Spleen (tissue), 11 donors: ENCODE results near the gene RAB40C. TPM values are rescaled to one million over a fixed set of nuclear protein-coding genes. Genes with fewer than 3 reads are reported as not detected.

ENCODE experiments used
- DNase-seq: peaks from one replicate; pipeline ENCODE4 v3.0.0-alpha.2; 2020
- H3K27ac ChIP-seq, 8 donors: fragments of 200-600 bp; sonication (generic) in 7 of 8; 1 replicate in 4 of 8; 2 replicates in 4 of 8; pipeline versions ENCODE4 v1.5.0 to v1.8.0; 2016 to 2021; ENCODE audit warnings: inconsistent platforms in 4 of 8, mild to moderate bottlenecking in 4 of 8, moderate library complexity in 1 of 8
- H3K27me3 ChIP-seq, 7 donors: fragments of 200-600 bp; sonication (generic) in 6 of 7; replicated peaks in 1 of 7; 1 replicate in 4 of 7; 2 replicates in 3 of 7; pipeline versions ENCODE4 v1.5.0 to v1.8.0; 2016 to 2021; ENCODE audit warnings: inconsistent platforms in 3 of 7, mild to moderate bottlenecking in 1 of 7
- H3K36me3 ChIP-seq, 6 donors: fragments of 200-600 bp; sonication (generic) in 5 of 6; 1 replicate in 4 of 6; 2 replicates in 2 of 6; pipeline versions ENCODE4 v1.5.0 to v1.8.0; 2016 to 2021; ENCODE audit warnings: inconsistent platforms in 2 of 6
- H3K4me1 ChIP-seq, 6 donors: fragments of 200-600 bp; sonication (generic) in 5 of 6; 1 replicate in 3 of 6; 2 replicates in 3 of 6; pipeline versions ENCODE4 v1.5.0 to v1.8.0; 2016 to 2021; ENCODE audit warnings: inconsistent platforms in 3 of 6
- H3K4me3 ChIP-seq, 8 donors: fragments of 200-600 bp; sonication (generic) in 7 of 8; 1 replicate in 4 of 8; 2 replicates in 4 of 8; pipeline versions ENCODE4 v1.5.0 to v1.8.0; 2016 to 2021; ENCODE audit warnings: inconsistent platforms in 4 of 8, mild to moderate bottlenecking in 4 of 8, moderate library complexity in 2 of 8
- H3K9me3 ChIP-seq, 8 donors: fragments of 200-600 bp; sonication (generic) in 7 of 8; 1 replicate in 4 of 8; 2 replicates in 4 of 8; pipeline versions ENCODE4 v1.5.0 to v1.8.0; 2016 to 2021; ENCODE audit warnings: inconsistent platforms in 4 of 8
- CTCF ChIP-seq, 11 experiments: fragments of 200-600 bp in 7 of 11; fragments of 450-650 bp in 4 of 11; sonication (generic) in 4 of 11; IDR thresholded peaks in 8 of 11; conservative IDR thresholded peaks in 3 of 11; 1 replicate in 7 of 11; 2 replicates in 4 of 11; pipeline versions ENCODE4 v1.4.0 to v1.8.0; 2016 to 2021; ENCODE audit warnings: antibody characterized with exemption in 11 of 11, inconsistent platforms in 4 of 11, mild to moderate bottlenecking in 1 of 11
- POLR2A ChIP-seq, 3 donors: fragments of 450-650 bp; IDR thresholded peaks; one replicate each; pipeline ENCODE4 v1.5.1; 2017; ENCODE audit warnings: antibody characterized with exemption in 3 of 3, mild to moderate bottlenecking in 1 of 3
- POLR2AphosphoS5 ChIP-seq, 3 donors: sonication (generic); formaldehyde crosslinking; IDR thresholded peaks; one replicate each; pipeline ENCODE4 v1.5.1; 2017; ENCODE audit warnings: antibody characterized with exemption in 3 of 3
- WGBS, 5 donors: extraction: QIAGEN DNeasy Blood & Tissue Kit in 3 of 5; methylation state at CpG; one replicate each; pipeline versions ENCODE4 v1.1.5 to v1.1.7; 2013 to 2018; 5-methylcytosine and 5-hydroxymethylcytosine counted together
- intact Hi-C: fragments of 100-400 bp; cut with DNase I; formaldehyde crosslinking; loops from one replicate; pipeline ENCODE4 v1.15.0; 2023; ENCODE audit warnings: low total_unique reads
- polyA plus RNA-seq, 3 donors: library from polyadenylated mRNA; stranded (reverse); fragments of 200-250 nt; gene quantifications; one replicate each; pipeline ENCODE4 v1.2.1, GENCODE V29; 2013
- total RNA-seq, 7 donors: library from RNA; depleted of rRNA in 3 of 7; stranded (reverse); fragments of >200 nt in 3 of 7; fragmentation: NEBNext Ultra II Directional in 4 of 7; extraction: Animal tissue kit (Norgen Biotek cat#: 25700) in 4 of 7; gene quantifications; one replicate each; pipeline versions ENCODE4 v1.1.0 to v1.2.1, GENCODE V29; 2016 to 2021
- donor health status: healthy with polysubstance abuse.
- donor health status: DM: no; HTN: no; CAD: no; lungs with moderate emphysema.
- donor health status: DM: no; HTN: no; CAD: no.
- donor health status: Bipolar disorder and iron deficiency.
- donor health status: healthy.
- donor health status: DM: no; HTN: no; CAD: no.
- donor health status: DM: yes; HTN: yes; CAD: no.

Gene RAB40C
- total and polyA plus RNA-seq, 10 donors, result 8.1 to 21.6 (median 15.2) TPM

- 89 to 94% (median 91%) methylated on average over 26 to 41 of the region's 41 CpGs for WGBS, 5 donors
- no peak for DNase-seq
- Histone ChIP-seq H3K27ac (no peak overlapping the region), H3K4me3 (no peak overlapping the region), H3K4me1 (no peaks in the 10 kb centered on the region), H3K9me3 (no peaks in the 10 kb centered on the region), H3K36me3 (peaks cover 0 to 56% (median 13%) of the 10 kb centered on the region in 6 donors), H3K27me3 (no peaks in the 10 kb centered on the region)
- TF ChIP-seq POLR2AphosphoS5 (IDR thresholded peaks at IDR 0.05) (no peak), POLR2A (IDR thresholded peaks at IDR 0.05) (no peak), CTCF (IDR thresholded peaks at IDR 0.05 in 8 of 11, conservative IDR thresholded peaks at IDR 0.05 in 3 of 11) (no peak)
- intact Hi-C loops, result no loop called here
Measured at GRCh38 chr16:620700-621525, 31.0 kb downstream of the RAB40C start.

- Histone ChIP-seq H3K36me3 (peaks cover 0 to 61% (median 19%) of the 10 kb centered on the region in 6 donors), H3K4me1 (no peaks in the 10 kb centered on the region), H3K9me3 (no peaks in the 10 kb centered on the region), H3K27me3 (no peaks in the 10 kb centered on the region), H3K27ac (no peak overlapping the region), H3K4me3 (no peak overlapping the region)
- 81 to 92% (median 88%) methylated on average over 13 to 21 of the region's 21 CpGs for WGBS, 5 donors
- TF ChIP-seq CTCF (IDR thresholded peaks at IDR 0.05 in 8 of 11, conservative IDR thresholded peaks at IDR 0.05 in 3 of 11), result no peak
- no peak for TF ChIP-seq POLR2A (IDR thresholded peaks at IDR 0.05)
- no peak for TF ChIP-seq POLR2AphosphoS5 (IDR thresholded peaks at IDR 0.05)
- intact Hi-C loops, result no loop called here
- DNase-seq, result no peak
Measured at GRCh38 chr16:621526-622105, 31.8 kb downstream of the RAB40C start.

GRCh38 chr16:622920-623280 is 33.0 kb downstream of the RAB40C start:
- H3K27ac ChIP-seq, result peak overlapping the region in 5 of 8 donors; percentile 1 to 24 (median 21)
- H3K9me3 ChIP-seq, result no peaks in the 10 kb centered on the region
- H3K4me3 ChIP-seq, result no peak overlapping the region
- intact Hi-C loops, result no loop called here
- TF ChIP-seq POLR2A (IDR thresholded peaks at IDR 0.05) (no peak), POLR2AphosphoS5 (IDR thresholded peaks at IDR 0.05) (peak in 1 of 3 donors; percentile 15), CTCF (IDR thresholded peaks at IDR 0.05 in 8 of 11, conservative IDR thresholded peaks at IDR 0.05 in 3 of 11) (no peak)
- H3K36me3 ChIP-seq, result peaks cover 0 to 61% (median 26%) of the 10 kb centered on the region in 6 donors
- H3K27me3 ChIP-seq, result no peaks in the 10 kb centered on the region
- 85 to 94% (median 91%) methylated on average over 17 of the region's 17 CpGs for whole genome bisulfite sequencing, 5 donors
- peak; percentile 60 for DNase-seq
- H3K4me1 ChIP-seq, result no peaks in the 10 kb centered on the region

GRCh38 chr16:624526-625070 is 34.7 kb downstream of the RAB40C start:
- WGBS, 5 donors, result 82 to 94% (median 89%) methylated on average over 9 to 10 of the region's 10 CpGs
- H3K27ac ChIP-seq, result no peak overlapping the region
- peaks cover 0 to 16% (median 3%) of the 10 kb centered on the region in 6 donors for H3K4me1 ChIP-seq
- peaks cover 0 to 66% (median 35%) of the 10 kb centered on the region in 6 donors for H3K36me3 ChIP-seq
- H3K27me3 ChIP-seq, result no peaks in the 10 kb centered on the region
- TF ChIP-seq POLR2AphosphoS5 (IDR thresholded peaks at IDR 0.05) (no peak), CTCF (IDR thresholded peaks at IDR 0.05 in 8 of 11, conservative IDR thresholded peaks at IDR 0.05 in 3 of 11) (no peak), POLR2A (IDR thresholded peaks at IDR 0.05) (no peak)
- intact Hi-C loops, result no loop called here
- no peaks in the 10 kb centered on the region for H3K9me3 ChIP-seq
- H3K4me3 ChIP-seq, result no peak overlapping the region
- DNase-seq, result no peak
